Nephron (organoid): ENCODE measurements around the gene PNPT1.
"Not testable (repeated sequence)": the region's sequence is repeated elsewhere in the genome, so short reads cannot be mapped to it uniquely, and the experiment has no call there.

Experiments
- H3K27ac Mint-ChIP-seq, 3 experiments: 2 replicates each; pipeline ENCODE4 v1.8.0; 2020; ENCODE audit warnings: mixed read lengths in 3 of 3, mild to moderate bottlenecking in 2 of 3, moderate library complexity in 1 of 3
- H3K27me3 Mint-ChIP-seq: 2 replicates; pipeline ENCODE4 v1.8.0; 2021; ENCODE audit warnings: low read depth, mild to moderate bottlenecking, moderate library complexity, mixed read lengths
- H3K36me3 Mint-ChIP-seq: 2 replicates; pipeline ENCODE4 v1.8.0; 2020; ENCODE audit warnings: low read depth, mixed read lengths
- H3K4me1 Mint-ChIP-seq: 2 replicates; pipeline ENCODE4 v1.8.0; 2020; ENCODE audit warnings: mixed read lengths
- H3K4me3 Mint-ChIP-seq, 3 experiments: 2 replicates each; pipeline ENCODE4 v1.8.0; 2020; ENCODE audit warnings: mild to moderate bottlenecking in 3 of 3, mixed read lengths in 3 of 3, moderate library complexity in 2 of 3
- H3K9me3 Mint-ChIP-seq: 2 replicates; pipeline ENCODE4 v1.8.0; 2020; ENCODE audit warnings: mixed read lengths
- TF ChIP-seq, protein P1 (sequence below), 3 experiments: fragments of 200-600 bp; sonication (generic); IDR thresholded peaks; one replicate each; pipeline ENCODE4 v1.5.0; 2021; ENCODE audit warnings: antibody characterized with exemption in 3 of 3; ENCODE audit not compliant: unreplicated experiment in 3 of 3

PNPT1 gene

DNA sequence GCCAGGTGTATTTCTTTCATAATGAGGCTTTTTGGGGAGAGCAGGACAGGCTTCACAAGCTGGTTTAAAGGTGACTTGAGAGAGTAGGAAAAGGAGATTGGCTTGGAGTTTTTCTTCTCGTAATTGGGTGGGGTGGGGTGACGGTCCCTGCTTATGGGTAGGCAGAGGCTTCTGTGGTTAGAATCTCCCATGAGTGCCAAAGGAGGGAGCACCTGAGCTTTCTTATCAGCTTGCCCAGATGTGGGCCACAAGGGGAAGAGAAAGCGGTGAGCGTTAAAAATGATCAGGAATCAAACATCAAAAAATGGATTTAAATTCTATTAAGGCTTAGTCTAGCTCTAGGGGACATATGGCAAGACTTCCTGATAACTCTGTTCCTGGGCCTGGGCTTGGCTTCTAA is 9.7 kb upstream of the PNPT1 start:
- Mint-ChIP-seq H3K27me3 (peaks cover 10% of the 10 kb centered on the region), H3K4me1 (no peaks in the 10 kb centered on the region), H3K4me3 (no peak overlapping the region), H3K9me3 (no peaks in the 10 kb centered on the region), H3K36me3 (no peaks in the 10 kb centered on the region), H3K27ac (no peak overlapping the region)
- TF ChIP-seq, protein P1, sequence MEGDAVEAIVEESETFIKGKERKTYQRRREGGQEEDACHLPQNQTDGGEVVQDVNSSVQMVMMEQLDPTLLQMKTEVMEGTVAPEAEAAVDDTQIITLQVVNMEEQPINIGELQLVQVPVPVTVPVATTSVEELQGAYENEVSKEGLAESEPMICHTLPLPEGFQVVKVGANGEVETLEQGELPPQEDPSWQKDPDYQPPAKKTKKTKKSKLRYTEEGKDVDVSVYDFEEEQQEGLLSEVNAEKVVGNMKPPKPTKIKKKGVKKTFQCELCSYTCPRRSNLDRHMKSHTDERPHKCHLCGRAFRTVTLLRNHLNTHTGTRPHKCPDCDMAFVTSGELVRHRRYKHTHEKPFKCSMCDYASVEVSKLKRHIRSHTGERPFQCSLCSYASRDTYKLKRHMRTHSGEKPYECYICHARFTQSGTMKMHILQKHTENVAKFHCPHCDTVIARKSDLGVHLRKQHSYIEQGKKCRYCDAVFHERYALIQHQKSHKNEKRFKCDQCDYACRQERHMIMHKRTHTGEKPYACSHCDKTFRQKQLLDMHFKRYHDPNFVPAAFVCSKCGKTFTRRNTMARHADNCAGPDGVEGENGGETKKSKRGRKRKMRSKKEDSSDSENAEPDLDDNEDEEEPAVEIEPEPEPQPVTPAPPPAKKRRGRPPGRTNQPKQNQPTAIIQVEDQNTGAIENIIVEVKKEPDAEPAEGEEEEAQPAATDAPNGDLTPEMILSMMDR (IDR thresholded peaks at IDR 0.05; ENCODE audit: unreplicated experiment in 3 of 3) = no peak

- H3K4me1 Mint-ChIP-seq = peaks cover 13% of the 10 kb centered on the region
- H3K36me3 Mint-ChIP-seq, H3K27ac Mint-ChIP-seq, H3K27me3 Mint-ChIP-seq, H3K9me3 Mint-ChIP-seq: not testable (repeated sequence)
- peak overlapping the region; percentile 90 to 99 (median 95) for H3K4me3 Mint-ChIP-seq
These were observed 904 bp downstream of the PNPT1 start for GRCh38 chr2:55692740-55693139.

GRCh38 chr2:55672630-55673029 is 21.0 kb downstream of the PNPT1 start:
- no peaks in the 10 kb centered on the region for H3K27me3 Mint-ChIP-seq
- peaks cover 27% of the 10 kb centered on the region for H3K36me3 Mint-ChIP-seq
- TF ChIP-seq, protein P1 (IDR thresholded peaks at IDR 0.05; ENCODE audit: unreplicated experiment in 3 of 3) = no peak
- H3K4me3 Mint-ChIP-seq = no peak overlapping the region
- no peaks in the 10 kb centered on the region for H3K9me3 Mint-ChIP-seq
- H3K4me1 Mint-ChIP-seq = no peaks in the 10 kb centered on the region
- H3K27ac Mint-ChIP-seq = no peak overlapping the region

DNA sequence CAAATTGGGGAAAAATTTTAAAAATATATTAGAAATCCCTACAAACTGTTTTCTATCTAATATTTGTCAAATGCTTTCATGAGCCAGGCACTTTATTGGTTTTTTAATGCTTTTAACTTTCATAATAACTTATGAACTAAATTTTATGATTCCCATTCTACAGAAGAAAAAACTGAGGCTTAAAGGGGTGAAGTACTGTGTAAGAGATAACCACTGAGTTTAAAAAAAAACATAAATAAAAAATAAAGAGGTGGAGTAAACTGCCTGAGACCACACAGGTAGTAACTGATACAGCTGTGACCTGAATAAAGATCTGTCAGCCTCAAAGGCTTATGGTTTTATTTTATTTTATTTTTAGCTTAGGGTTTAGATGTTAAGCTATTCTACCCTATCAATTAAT is 24.7 kb downstream of the PNPT1 start:
- Mint-ChIP-seq H3K4me1 (no peaks in the 10 kb centered on the region), H3K27ac (no peak overlapping the region), H3K4me3 (no peak overlapping the region), H3K27me3 (no peaks in the 10 kb centered on the region), H3K9me3 (no peaks in the 10 kb centered on the region), H3K36me3 (peaks cover 30% of the 10 kb centered on the region)
- TF ChIP-seq, protein P1 (IDR thresholded peaks at IDR 0.05; ENCODE audit: unreplicated experiment in 3 of 3) = no peak

GRCh38 chr2:55653255-55653654 is 40.4 kb downstream of the PNPT1 start:
- TF ChIP-seq, protein P1 (IDR thresholded peaks at IDR 0.05; ENCODE audit: unreplicated experiment in 3 of 3) = no peak
- Mint-ChIP-seq H3K4me3 (no peak overlapping the region), H3K9me3 (no peaks in the 10 kb centered on the region), H3K4me1 (no peaks in the 10 kb centered on the region), H3K27ac (no peak overlapping the region), H3K36me3 (peaks cover 62% of the 10 kb centered on the region), H3K27me3 (no peaks in the 10 kb centered on the region)

DNA sequence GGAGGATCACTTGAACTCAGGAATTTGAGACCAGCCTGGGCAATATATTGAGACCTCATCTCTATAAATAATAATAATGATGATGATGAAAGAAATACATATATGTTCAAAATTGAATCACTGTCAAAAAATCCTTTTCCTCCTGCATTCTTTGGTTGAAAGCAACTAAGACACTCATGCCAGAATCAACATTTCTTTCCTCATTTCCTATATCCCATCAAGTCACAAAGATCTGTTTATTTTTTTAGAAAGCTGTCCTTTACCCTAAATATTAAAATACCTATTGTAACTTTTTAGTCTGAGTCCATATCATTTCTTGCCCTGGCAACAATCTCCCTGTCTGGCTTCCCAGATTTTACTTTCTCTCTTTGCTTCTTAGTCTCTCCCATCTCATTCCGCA is 44.4 kb downstream of the PNPT1 start:
- H3K27me3 Mint-ChIP-seq = no peaks in the 10 kb centered on the region
- no peaks in the 10 kb centered on the region for H3K4me1 Mint-ChIP-seq
- H3K9me3 Mint-ChIP-seq = no peaks in the 10 kb centered on the region
- TF ChIP-seq, protein P1 (IDR thresholded peaks at IDR 0.05; ENCODE audit: unreplicated experiment in 3 of 3) = no peak
- no peak overlapping the region for H3K4me3 Mint-ChIP-seq
- no peak overlapping the region for H3K27ac Mint-ChIP-seq
- peaks cover 55% of the 10 kb centered on the region for H3K36me3 Mint-ChIP-seq
